GM18499 (cell line): ENCODE data around the gene SUMO4.
A peak's percentile ranks its signal among the peaks of the same experiment; 100 is the strongest.
"Not testable (repeated sequence)": the region's sequence is repeated elsewhere in the genome, so short reads cannot be mapped to it uniquely, and the experiment has no call there.

ENCODE experiments used
- ATAC-seq: cut with Tn5 transposase; IDR thresholded peaks from one replicate; pipeline ENCODE4 v1.9.1; 2021; ENCODE audit warnings: moderate number of reproducible peaks; ENCODE audit not compliant: insufficient read depth, unreplicated experiment

SUMO4 gene

GRCh38 chr6:149429427-149430360, 29.6 kb downstream of the SUMO4 start:
- no peak for ATAC-seq

- ATAC-seq, result peak; percentile 67
Observed at GRCh38 chr6:149431905-149432775, 32.1 kb downstream of the SUMO4 start.

DNA sequence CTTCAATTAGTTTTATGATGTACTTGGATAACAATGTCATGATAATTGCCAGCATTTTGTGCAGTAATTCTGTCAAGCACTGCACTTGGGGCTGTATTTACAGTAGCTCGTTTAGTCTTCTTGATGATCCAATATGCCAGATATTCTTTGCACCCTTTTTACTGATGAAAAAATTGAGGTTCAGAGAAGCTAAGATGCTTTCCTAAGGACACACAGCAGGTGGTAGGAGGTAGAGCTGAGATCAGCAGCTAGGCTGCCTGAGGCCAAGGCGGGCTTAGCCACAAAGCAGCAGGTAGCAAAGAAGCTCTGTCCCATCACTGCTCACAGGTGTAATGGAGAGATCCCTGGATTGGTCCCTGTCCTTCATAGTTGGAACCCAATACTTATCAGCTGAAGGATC, 33.3 kb downstream of the SUMO4 start:
- ATAC-seq, result no peak

DNA sequence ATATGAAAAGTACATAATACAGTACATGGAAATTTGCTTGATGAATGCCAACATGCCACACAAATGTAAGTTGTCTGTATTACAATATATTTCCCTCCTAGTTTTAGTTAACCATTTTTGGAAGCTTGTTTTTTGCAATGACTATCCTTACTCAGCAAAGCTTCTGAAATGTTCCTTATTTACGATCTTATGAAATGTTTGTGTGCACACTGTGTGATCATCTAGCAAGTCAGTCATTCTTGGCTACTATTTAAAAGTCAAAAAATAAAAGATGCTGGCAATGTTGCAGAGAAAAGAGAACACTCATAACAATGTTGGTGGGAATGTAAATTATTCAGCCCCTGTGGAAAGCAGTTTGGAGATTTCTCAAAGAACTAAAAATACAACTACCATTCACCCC, 33.8 kb downstream of the SUMO4 start:
- ATAC-seq, result no peak

DNA sequence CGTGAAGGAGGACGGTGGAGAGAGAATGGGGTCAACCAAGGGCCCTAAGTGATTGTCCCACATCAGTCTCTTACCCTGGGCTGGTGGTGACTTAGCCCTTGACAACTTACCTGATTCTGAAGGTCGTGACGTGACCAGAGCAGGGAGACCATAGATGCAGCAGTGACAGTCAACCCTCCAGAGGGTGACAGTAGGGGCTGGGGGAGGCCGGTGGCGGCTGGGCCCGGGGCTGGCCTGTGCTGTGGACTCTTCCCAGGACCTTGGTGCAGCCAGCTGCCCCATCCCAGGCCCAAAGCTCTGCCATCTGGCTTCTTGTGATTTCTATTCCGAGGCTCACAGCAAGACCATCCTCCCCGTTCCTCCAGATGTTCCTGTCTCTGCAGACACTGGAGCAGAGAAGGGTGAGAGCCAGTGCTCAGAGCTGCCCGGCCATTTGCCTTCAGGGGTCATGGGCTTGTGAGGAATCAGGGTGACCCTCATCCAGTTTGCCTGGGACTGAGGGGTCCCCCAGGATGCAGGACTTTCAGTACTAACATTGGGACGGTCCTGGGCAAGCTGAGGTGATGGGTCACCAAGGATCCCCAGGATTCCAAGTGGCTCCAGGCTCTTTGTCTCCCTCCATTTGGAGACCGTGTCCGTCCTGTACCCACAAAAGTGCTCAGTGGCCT, 36.0 kb downstream of the SUMO4 start:
- ATAC-seq, result no peak

DNA sequence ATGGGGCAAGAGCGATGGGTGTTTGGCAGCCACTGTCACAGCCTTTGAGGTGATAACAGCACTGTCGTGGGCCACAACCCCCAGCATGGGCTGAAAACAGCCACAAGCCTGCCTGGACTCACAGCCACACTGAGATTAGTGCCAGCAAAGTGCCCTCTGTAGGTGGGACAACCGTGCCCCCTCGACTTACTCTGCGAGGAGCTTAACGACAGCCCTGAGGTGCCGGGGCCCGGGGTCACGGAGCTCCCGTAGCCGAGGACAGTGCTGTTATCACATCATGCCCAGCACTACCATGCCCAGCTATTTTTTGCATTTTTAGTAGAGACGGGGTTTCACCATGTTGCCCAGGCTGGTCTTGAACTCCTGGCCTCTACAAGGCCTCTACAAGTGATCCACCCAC, 36.6 kb downstream of the SUMO4 start:
- ATAC-seq, result no peak

DNA sequence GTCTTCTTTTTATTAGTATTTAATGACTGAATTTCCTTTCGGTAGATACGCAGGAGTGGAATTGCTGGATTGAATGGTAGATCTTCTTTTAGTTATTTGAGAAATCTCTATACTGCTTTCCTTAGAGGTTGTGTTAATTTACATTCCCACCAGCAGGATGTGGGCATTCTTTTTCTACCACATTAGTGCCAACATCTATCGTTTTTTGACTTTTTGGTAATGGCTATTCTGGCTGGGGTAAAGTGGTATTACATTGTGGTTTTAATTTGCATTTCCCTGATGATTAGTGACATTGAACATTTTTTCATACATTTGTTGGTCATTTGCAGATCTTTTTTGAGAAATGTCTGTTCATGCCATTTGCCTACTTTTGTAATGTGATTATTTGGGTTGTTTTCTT, 37.1 kb downstream of the SUMO4 start:
- ATAC-seq, result no peak

DNA sequence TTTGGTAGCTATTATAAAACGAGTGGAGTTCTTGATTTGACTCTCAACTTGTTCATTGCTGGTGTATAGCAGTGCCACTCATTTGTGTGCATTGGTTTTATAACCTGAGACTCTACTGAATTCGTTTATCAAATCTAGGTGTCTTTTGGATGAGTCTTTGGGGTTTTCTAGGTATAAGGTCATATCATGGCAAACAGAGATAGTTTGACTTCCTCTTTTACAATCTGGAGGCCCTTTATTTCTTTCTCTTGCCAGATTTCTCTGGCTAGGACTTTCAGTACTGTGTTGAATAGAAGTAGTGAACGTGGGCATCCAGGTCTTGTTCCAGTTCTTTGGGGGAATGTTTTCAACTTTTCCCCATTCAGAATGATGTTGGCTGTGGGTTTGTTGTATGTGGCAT, 38.8 kb downstream of the SUMO4 start:
- ATAC-seq, result no peak

- no peak for ATAC-seq
Observed at GRCh38 chr6:149439626-149440025, 39.6 kb downstream of the SUMO4 start.

DNA sequence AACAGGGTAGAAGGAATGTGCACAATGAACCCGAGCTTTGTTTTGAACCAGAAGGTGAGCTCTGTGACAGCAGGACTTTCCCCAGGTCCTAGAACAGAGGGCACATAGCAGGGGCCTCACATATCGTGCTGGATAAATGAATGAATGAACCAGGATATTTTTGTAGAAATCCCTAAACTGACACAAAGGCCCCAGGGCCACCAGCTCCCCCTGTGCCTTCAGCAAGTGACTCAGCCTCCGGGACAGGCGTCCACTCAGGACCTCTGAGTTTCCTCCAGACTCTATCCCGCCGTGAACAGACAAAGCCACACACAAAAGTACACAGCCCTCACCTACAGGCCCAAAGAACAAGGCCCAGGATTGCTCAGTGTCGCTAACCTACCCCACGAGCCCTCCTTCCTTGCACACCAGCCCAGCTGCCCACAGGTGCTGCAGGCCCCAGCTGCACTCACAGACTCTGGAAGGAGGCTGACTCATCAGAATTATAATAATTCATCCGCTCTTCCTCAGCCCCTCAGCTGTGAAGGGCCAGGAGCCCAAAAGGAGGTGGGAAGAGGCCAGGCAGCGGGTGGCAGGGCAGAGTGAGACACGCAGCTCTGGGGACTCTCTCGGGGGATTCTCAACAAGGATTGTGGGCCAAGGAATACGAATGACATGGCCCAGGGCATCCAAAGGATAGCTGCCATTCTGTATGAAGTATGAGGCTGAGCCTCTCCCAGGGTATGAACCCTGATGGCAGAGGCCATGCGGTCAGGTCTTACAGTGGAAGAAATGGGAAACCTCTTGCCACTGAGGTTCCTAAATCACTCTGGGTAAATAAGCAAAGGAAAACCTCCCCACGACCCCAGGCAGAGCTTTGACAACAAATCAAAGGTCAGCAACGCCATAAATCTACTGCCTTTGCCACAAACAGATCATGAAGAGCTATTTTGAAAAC, 40.9 kb downstream of the SUMO4 start:
- ATAC-seq, result no peak

GRCh38 chr6:149441740-149442139, 41.7 kb downstream of the SUMO4 start:
- no peak for ATAC-seq

- no peak for ATAC-seq
Observed at GRCh38 chr6:149443411-149444181, 43.5 kb downstream of the SUMO4 start.

DNA sequence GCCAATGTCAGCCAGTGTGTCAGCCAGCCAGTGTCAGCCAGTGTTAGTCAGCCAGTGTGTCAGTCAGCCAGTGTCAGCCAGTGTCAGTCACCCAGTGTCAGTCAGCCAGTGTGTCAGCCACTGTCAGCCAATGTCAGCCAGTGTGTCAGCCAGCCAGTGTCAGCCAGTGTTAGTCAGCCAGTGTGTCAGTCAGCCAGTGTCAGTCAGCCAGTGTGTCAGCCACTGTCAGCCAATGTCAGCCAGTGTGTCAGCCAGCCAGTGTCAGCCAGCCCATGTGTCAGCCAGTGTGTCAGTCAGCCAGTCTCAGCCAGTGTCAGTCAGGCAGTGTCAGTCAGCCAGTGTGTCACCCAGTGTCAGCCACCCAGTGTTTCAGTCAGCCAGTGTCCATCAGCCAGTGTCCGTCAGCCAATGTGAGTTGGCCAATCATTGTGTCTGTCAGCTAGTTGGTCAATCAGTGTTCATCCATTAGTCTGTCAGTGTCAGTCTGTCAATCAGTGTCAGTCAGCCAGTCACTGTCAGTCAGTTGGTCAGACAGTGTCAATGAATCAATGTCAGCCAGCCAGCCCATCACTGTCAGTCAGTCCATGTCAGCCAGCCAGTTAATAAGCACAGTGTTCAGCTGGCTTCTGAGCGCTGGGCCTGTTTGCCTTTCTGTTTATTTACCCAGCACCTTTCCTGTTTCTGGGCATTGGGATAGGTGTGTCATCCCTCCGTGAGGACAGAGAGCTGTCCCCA, 44.5 kb downstream of the SUMO4 start:
- ATAC-seq, result not testable (repeated sequence)

GRCh38 chr6:149445095-149445466, 45.0 kb downstream of the SUMO4 start:
- ATAC-seq, result no peak

GRCh38 chr6:149445573-149445972, 45.5 kb downstream of the SUMO4 start:
- no peak for ATAC-seq

DNA sequence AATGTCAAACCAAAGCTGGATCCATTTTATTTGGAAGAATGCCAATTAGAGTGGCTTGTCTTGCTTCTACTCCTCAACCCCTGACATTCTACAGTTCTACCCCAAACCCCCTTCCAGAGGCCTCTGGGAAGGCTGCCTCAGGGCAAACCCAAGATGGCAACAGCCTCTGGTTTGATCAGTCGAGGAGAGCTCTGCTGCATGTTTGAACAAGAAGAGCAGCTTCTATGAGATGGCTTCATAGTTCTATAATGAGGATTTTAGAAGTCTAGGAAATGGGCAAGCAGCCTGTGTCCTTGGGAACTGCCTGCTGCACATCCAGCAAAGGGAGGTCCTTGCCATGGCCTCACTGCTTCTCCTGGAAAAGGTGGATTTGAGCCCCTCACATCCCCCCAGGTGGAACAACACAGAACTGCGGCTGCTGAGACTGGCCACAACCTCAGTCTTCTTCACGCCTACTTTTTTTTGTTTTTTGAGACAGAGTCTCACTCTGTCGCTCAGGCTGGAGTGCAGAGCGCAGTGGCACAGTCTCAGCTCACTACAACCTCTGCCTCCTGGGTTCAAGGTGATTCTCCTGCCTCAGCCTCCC, 46.8 kb downstream of the SUMO4 start:
- no peak for ATAC-seq

GRCh38 chr6:149448821-149449453, 48.9 kb downstream of the SUMO4 start:
- ATAC-seq, result no peak
